HCT116 (cell line): ENCODE results near the gene LRRC53.

ENCODE experiments used
- CEBPB ChIP-seq: IDR thresholded peaks from 2 replicates; pipeline ENCODE4 v1.6.1; 2012; ENCODE audit warnings: low read depth
- EZH2 ChIP-seq: fragments of 200-600 bp; sonication (generic); IDR thresholded peaks from 2 replicates; pipeline ENCODE4 v1.6.1; 2017; ENCODE audit warnings: antibody characterized with exemption, mixed run types
- TF ChIP-seq, protein P1 (sequence below), 3 experiments: fragments of 200-600 bp in 1 of 3; sonication (generic) in 1 of 3; IDR thresholded peaks in 2 of 3; conservative IDR thresholded peaks in 1 of 3; 2 replicates each; pipeline ENCODE4 v1.5.1; 2012 to 2017; ENCODE audit warnings: low read depth in 2 of 3, low read length in 2 of 3, antibody characterized with exemption in 1 of 3, borderline replicate concordance in 1 of 3, control low read depth in 1 of 3, mild to moderate bottlenecking in 1 of 3, mixed read lengths in 1 of 3, mixed run types in 1 of 3, moderate library complexity in 1 of 3; ENCODE audit not compliant: insufficient read depth in 1 of 3
- TF ChIP-seq, protein P2 (sequence below): IDR thresholded peaks from 2 replicates; pipeline ENCODE4 v1.6.1; 2012
- TF ChIP-seq, protein P3 (sequence below): IDR thresholded peaks from 2 replicates; pipeline ENCODE4 v1.6.1; 2012

DNA sequence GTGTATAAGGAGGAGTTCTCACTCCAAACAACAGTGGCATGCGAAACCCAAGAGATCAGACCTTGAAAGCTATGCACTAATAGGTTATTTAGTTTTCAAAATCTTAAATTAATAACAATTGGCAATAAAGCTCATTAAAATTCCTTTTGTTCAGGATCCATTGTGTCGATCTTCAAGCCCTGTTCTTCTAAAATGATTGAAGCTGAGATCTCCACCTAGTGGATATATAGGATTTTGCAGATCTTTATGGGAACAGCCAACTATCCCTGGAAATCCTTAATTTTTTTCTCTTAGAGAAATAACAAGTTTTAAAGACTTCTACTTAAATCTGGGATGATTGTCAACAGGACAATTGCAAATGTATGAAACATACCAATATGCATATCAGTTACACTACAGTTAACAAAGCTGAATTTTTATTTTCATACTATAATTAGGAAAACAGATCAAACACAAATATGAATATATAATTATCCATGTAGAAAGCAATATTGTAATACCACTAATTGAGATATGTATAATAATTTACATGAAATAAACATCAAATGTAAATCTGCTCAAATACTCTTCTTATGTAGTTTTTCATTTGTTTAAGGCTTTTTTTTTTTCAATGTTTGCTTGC is 43.3 kb downstream of the LRRC53 start:
- TF ChIP-seq, protein P1, sequence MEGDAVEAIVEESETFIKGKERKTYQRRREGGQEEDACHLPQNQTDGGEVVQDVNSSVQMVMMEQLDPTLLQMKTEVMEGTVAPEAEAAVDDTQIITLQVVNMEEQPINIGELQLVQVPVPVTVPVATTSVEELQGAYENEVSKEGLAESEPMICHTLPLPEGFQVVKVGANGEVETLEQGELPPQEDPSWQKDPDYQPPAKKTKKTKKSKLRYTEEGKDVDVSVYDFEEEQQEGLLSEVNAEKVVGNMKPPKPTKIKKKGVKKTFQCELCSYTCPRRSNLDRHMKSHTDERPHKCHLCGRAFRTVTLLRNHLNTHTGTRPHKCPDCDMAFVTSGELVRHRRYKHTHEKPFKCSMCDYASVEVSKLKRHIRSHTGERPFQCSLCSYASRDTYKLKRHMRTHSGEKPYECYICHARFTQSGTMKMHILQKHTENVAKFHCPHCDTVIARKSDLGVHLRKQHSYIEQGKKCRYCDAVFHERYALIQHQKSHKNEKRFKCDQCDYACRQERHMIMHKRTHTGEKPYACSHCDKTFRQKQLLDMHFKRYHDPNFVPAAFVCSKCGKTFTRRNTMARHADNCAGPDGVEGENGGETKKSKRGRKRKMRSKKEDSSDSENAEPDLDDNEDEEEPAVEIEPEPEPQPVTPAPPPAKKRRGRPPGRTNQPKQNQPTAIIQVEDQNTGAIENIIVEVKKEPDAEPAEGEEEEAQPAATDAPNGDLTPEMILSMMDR (IDR thresholded peaks at IDR 0.05 in 2 of 3, conservative IDR thresholded peaks at IDR 0.05 in 1 of 3; ENCODE audit: borderline replicate concordance in 1 of 3, insufficient read depth in 1 of 3, low read depth in 2 of 3, low read length in 2 of 3) = peak in 2 of 3 experiments; percentile 50 to 70; a peak in 4 of 6 replicates
- TF ChIP-seq, protein P2, sequence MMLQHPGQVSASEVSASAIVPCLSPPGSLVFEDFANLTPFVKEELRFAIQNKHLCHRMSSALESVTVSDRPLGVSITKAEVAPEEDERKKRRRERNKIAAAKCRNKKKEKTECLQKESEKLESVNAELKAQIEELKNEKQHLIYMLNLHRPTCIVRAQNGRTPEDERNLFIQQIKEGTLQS = no peak
- TF ChIP-seq, protein P3, sequence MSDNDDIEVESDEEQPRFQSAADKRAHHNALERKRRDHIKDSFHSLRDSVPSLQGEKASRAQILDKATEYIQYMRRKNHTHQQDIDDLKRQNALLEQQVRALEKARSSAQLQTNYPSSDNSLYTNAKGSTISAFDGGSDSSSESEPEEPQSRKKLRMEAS = no peak
- TF ChIP-seq CEBPB (no peak), EZH2 (no peak)
